ENCODE results near the gene RELA. TPM values are rescaled to one million over a fixed set of nuclear protein-coding genes. Genes with fewer than 3 reads are reported as not detected.
"Not testable (repeated sequence)": the region's sequence is repeated elsewhere in the genome, so short reads cannot be mapped to it uniquely, and the experiment has no call there.

Gene RELA
- total RNA-seq, 1 donor from 2014 or later, result 50.3 TPM

- peak; percentile 16 for ATAC-seq
Measured at GRCh38 chr11:65646958-65647701, 15.6 kb downstream of the RELA start.

GRCh38 chr11:65646288-65646957, 16.3 kb downstream of the RELA start:
- no peak for ATAC-seq

- ATAC-seq, result no peak
Measured at GRCh38 chr11:65645710-65646109, 17.0 kb downstream of the RELA start.

- no peak for ATAC-seq
Measured at GRCh38 chr11:65644837-65645236, 17.9 kb downstream of the RELA start.

- ATAC-seq, result peak; percentile 45
Measured at GRCh38 chr11:65643971-65644370, 18.7 kb downstream of the RELA start.

GRCh38 chr11:65642014-65642671, 20.6 kb downstream of the RELA start:
- ATAC-seq, result no peak

GRCh38 chr11:65641297-65642013, 21.3 kb downstream of the RELA start:
- ATAC-seq, result no peak

- peak; percentile 1 for ATAC-seq
Measured at GRCh38 chr11:65640483-65641296, 22.0 kb downstream of the RELA start.

- peak; percentile 15 for ATAC-seq
Measured at GRCh38 chr11:65639623-65640482, 22.9 kb downstream of the RELA start.

- ATAC-seq, result not testable (repeated sequence)
Measured at GRCh38 chr11:65639228-65639597, 23.5 kb downstream of the RELA start.

GRCh38 chr11:65637794-65638419, 24.8 kb downstream of the RELA start, which contains the start of gene SIPA1:
TSS of gene SIPA1 (plus strand) at chr11:65638101. CDS start at chr11:65640922, 2,821 bp downstream.
- ATAC-seq, result peak; percentile 65

GRCh38 chr11:65637032-65637557, 25.6 kb downstream of the RELA start:
- no peak for ATAC-seq

GRCh38 chr11:65636108-65637031, 26.3 kb downstream of the RELA start:
- ATAC-seq, result no peak

- ATAC-seq, result peak; percentile 2
Measured at GRCh38 chr11:65634905-65635731, 27.6 kb downstream of the RELA start.

- no peak for ATAC-seq
Measured at GRCh38 chr11:65634440-65634839, 28.3 kb downstream of the RELA start.

GRCh38 chr11:65634109-65634436, 28.6 kb downstream of the RELA start:
- ATAC-seq, result no peak

- no peak for ATAC-seq
Measured at GRCh38 chr11:65633390-65634108, 29.2 kb downstream of the RELA start.

GRCh38 chr11:65630215-65630614, 32.5 kb downstream of the RELA start:
- no peak for ATAC-seq

Measured in esophagus mucosa (tissue), 1 donor.